ENCODE measurements around the gene GALNT14.

GALNT14 gene

DNA sequence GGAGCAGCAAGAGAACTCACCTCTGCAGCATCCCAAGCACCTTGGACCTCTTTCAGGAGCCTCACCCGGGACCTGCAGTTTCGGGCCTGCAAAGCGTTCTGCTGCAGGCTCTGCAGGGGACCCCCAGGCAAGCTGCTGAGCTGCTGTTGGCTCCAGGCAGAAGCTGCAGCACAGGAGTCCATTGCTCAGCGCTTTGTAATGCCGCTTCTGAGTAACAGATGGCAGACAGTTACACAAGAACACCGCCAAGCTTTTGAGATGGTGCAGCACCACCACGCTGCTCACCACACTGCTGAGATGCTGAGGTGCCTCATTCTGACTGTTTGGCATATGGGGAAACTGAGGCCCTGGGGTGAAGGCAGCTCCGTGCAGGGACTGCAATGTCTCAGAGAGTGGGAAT is 1.9 kb upstream of the GALNT14 start:
- TF ChIP-seq, protein P1, sequence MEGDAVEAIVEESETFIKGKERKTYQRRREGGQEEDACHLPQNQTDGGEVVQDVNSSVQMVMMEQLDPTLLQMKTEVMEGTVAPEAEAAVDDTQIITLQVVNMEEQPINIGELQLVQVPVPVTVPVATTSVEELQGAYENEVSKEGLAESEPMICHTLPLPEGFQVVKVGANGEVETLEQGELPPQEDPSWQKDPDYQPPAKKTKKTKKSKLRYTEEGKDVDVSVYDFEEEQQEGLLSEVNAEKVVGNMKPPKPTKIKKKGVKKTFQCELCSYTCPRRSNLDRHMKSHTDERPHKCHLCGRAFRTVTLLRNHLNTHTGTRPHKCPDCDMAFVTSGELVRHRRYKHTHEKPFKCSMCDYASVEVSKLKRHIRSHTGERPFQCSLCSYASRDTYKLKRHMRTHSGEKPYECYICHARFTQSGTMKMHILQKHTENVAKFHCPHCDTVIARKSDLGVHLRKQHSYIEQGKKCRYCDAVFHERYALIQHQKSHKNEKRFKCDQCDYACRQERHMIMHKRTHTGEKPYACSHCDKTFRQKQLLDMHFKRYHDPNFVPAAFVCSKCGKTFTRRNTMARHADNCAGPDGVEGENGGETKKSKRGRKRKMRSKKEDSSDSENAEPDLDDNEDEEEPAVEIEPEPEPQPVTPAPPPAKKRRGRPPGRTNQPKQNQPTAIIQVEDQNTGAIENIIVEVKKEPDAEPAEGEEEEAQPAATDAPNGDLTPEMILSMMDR (IDR thresholded peaks at IDR 0.05; ENCODE audit: low read depth, low read length) = no peak
- no peak overlapping the region for H3K4me3 ChIP-seq (ENCODE audit: low read depth, low read length)
- DNase-seq = peak; percentile 50
- H3K9me3 ChIP-seq (ENCODE audit: severe bottlenecking) = no peaks in the 10 kb centered on the region
- peaks cover 42% of the 10 kb centered on the region for H3K27me3 ChIP-seq (ENCODE audit: insufficient read depth, low read depth, severe bottlenecking)
- no peak overlapping the region for H3K27ac ChIP-seq
- H3K36me3 ChIP-seq = no peaks in the 10 kb centered on the region

GRCh38 chr2:31139671-31140070 is 1.4 kb upstream of the GALNT14 start:
- H3K4me3 ChIP-seq (ENCODE audit: low read depth, low read length) = no peak overlapping the region
- TF ChIP-seq, protein P1 (IDR thresholded peaks at IDR 0.05; ENCODE audit: low read depth, low read length) = no peak
- peaks cover 42% of the 10 kb centered on the region for H3K27me3 ChIP-seq (ENCODE audit: insufficient read depth, low read depth, severe bottlenecking)

DNA sequence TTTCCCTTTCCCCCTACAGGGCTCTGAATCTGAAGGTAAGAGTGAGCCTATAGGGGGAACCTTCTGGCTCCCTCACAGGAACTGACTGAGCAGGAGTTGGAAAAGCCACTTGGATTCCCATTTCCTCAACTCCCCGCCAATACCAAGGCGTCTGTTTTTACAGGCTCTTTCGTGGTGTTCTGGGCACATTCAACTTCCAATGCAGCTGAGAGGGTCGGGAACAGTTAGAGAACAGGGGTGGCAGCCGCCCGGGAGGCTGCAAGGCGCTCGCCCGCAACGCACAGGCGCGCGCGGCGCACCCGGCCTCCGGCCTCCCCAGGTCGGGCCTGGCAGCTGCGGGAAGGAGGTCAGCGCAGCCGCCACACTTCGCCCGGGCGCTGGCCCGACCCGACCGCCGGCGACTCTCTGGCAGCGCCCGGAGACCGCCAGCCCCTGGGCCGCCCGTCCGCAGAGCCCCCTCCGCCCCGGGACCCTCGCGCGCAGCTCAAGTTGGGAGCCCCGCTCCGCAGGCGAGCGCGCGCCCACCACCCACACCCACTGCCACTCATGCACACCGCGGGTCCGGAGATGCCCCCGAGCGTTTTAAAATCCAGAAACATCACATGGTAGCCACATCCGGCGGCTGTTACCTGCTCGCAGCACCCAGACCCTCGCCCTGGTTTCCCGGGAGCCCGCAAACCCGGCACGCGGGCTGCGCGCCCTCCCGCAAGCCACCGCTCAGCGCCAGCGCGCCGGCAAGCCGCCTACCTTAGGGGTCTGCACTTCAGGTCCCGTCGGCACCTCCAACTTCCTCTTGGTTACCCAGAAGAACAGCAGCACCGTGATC is 816 bp downstream of the GALNT14 start:
- H3K27ac ChIP-seq = no peak overlapping the region
- H3K9me3 ChIP-seq (ENCODE audit: severe bottlenecking) = no peaks in the 10 kb centered on the region
- TF ChIP-seq, protein P1 (IDR thresholded peaks at IDR 0.05; ENCODE audit: low read depth, low read length) = no peak
- no peaks in the 10 kb centered on the region for H3K36me3 ChIP-seq
- H3K27me3 ChIP-seq (ENCODE audit: insufficient read depth, low read depth, severe bottlenecking) = peaks cover 42% of the 10 kb centered on the region
- peak; percentile 33 for DNase-seq
- H3K4me3 ChIP-seq (ENCODE audit: low read depth, low read length) = peak overlapping the region; percentile 62

More at GRCh38 chr2:31139671-31140070, 1.4 kb upstream of the GALNT14 start:
- DNase-seq = no peak
- no peaks in the 10 kb centered on the region for H3K9me3 ChIP-seq (ENCODE audit: severe bottlenecking)
- no peak overlapping the region for H3K27ac ChIP-seq
- H3K36me3 ChIP-seq = no peaks in the 10 kb centered on the region

- TF ChIP-seq, protein P1 (IDR thresholded peaks at IDR 0.05; ENCODE audit: low read depth, low read length) = no peak
- peaks cover 42% of the 10 kb centered on the region for H3K27me3 ChIP-seq (ENCODE audit: insufficient read depth, low read depth, severe bottlenecking)
- no peaks in the 10 kb centered on the region for H3K36me3 ChIP-seq
- no peak overlapping the region for H3K4me3 ChIP-seq (ENCODE audit: low read depth, low read length)
- no peaks in the 10 kb centered on the region for H3K9me3 ChIP-seq (ENCODE audit: severe bottlenecking)
- DNase-seq = no peak
- no peak overlapping the region for H3K27ac ChIP-seq
Observed at GRCh38 chr2:31136732-31137131, 1.5 kb downstream of the GALNT14 start.

- H3K4me3 ChIP-seq (ENCODE audit: low read depth, low read length) = no peak overlapping the region
- no peaks in the 10 kb centered on the region for H3K9me3 ChIP-seq (ENCODE audit: severe bottlenecking)
- DNase-seq = no peak
- TF ChIP-seq, protein P1 (IDR thresholded peaks at IDR 0.05; ENCODE audit: low read depth, low read length) = no peak
- H3K27me3 ChIP-seq (ENCODE audit: insufficient read depth, low read depth, severe bottlenecking) = peaks cover 42% of the 10 kb centered on the region
- H3K36me3 ChIP-seq = no peaks in the 10 kb centered on the region
- no peak overlapping the region for H3K27ac ChIP-seq
Observed at GRCh38 chr2:31136000-31136399, 2.2 kb downstream of the GALNT14 start.
